HG02763 (cell line): ENCODE results near the gene SHC2.
"Not testable (repeated sequence)": the region's sequence is repeated elsewhere in the genome, so short reads cannot be mapped to it uniquely, and the experiment has no call there.

Experiments used
- ATAC-seq: cut with Tn5 transposase; IDR thresholded peaks from one replicate; pipeline ENCODE4 v1.9.1; 2021; ENCODE audit warnings: mild to moderate bottlenecking, moderate library complexity; ENCODE audit not compliant: unreplicated experiment

Gene SHC2

DNA sequence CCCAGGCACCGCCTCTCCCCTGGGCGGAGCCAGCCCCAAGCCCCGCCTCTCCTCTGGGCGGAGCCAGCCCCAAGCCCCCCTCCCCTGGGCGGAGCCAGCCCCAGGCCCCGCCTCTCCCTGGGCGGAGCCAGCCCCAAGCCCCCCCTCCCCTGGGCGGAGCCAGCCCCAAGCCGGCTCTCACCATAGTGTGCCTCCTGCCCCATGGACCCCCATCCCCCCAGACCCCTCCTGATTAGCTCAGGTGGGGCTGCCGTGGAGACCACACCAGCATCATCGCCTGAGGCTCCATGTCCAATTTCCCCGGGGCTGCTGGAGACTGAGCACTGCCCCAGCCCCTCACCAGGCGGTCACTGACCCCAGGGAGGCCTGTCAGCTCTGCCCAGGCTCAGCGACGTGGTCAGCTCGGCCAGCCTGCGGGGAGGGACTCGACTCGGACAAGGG lies 31.3 kb upstream of the SHC2 start:
- ATAC-seq = no peak

DNA sequence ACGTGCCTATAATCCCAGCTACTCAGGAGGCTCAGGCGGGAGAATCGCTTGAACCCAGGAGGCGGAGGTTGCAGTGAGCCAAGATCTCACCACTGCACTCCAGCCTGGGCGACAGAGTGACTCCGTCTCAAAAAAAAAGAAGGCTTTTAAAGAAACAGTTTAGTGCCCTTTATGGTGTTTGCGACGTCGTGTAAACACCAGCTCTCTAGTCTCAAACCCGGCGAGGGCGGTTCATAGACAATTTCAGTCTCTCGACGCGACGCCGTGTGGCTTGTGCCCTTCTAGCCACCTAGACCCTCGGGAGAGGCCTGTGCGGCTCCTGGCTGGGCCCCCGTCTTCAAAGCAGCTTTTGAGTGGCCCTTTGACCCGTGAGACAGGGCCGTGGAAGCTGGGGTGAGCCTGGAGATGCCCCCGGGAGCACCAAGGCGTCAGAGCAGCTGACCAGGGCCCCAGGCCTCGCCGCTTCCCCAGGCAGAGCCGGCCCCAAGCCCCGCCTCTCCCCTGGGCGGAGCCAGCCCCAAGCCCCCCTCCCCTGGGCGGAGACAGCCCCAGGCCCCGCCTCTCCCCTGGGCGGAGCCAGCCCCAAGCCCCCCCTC lies 30.4 kb upstream of the SHC2 start:
- ATAC-seq = no peak

DNA sequence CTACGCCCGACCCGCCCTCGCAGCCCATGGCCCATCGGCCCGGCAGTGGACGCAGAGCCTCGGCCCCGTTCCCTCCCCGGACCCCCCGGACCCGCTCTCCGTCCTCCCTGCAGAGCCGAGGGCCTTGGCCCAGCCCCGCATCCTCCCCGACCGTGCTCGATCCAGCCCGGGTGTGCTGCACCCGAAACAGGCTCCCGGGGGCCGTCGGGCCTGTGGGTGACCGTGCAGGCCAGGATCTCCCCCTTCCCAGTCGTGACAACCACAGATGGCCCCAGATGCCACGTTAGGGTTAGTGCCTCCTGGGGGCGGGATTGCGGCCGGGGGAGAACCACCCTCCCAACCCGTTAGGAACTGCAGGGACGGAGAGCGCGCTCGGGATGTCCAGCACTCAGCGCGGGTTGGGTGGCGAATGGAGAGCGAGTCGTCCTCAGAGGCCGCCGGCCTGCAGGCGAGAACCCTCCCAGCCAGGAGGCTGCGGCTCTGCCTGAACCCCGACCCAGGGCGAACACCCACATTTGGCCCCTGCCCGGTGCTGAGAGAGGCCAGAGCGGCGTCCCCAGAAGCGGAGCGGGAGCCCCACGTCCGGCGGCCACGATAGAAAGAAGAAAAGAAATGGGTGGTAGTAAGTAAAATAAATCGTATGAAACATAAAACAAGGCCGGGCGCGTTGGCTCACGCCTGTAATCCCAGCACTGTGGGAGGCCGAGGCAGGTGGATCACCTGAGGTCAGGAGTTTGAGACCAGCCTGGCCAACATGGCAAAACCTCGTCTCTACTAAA lies 28.8 kb upstream of the SHC2 start:
- no peak for ATAC-seq

DNA sequence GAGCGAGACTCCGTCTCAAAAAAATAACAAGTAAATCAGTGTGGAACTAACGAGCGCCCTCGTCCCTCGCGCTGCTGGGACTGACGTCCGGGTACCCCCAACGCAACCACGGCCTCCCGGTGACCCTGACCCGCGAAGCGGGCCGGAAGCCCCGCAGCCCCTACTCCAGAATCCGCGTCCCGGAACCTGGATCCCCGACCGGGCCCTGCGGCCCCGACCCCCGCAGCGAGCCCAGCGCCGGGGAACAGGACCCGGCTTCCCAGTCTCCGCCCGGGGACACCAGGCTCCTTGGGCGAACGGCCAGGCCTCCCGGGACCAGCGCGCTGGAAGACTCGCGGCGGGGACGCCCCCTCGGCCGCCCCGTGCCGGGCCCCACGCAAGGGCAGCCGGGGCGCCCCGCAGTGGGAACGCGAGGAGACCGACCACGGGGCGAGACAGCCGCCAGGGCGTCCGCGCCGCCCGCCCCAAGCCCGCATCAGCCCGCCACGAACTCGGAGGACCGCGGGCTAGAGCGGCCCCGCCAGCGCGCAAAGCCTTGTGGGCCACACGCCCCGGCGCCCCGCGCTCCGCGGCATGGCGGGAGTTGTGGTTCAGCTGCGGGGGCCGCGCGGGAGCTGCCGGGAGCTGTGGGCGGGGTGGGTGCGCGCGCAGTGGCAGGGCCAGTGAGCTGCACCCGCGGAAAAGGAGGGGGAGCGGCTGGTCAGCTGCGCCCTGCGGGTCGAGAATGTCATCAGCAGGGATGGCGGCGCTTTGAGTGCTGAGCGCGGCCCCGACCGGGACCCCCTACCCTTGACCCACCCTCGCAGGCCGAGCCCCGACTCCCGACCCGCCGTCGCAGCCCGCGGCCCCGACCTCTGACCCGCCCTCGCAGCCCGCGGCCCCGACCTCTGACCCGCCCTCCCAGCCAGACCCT lies 27.9 kb upstream of the SHC2 start:
- ATAC-seq = peak; percentile 87

DNA sequence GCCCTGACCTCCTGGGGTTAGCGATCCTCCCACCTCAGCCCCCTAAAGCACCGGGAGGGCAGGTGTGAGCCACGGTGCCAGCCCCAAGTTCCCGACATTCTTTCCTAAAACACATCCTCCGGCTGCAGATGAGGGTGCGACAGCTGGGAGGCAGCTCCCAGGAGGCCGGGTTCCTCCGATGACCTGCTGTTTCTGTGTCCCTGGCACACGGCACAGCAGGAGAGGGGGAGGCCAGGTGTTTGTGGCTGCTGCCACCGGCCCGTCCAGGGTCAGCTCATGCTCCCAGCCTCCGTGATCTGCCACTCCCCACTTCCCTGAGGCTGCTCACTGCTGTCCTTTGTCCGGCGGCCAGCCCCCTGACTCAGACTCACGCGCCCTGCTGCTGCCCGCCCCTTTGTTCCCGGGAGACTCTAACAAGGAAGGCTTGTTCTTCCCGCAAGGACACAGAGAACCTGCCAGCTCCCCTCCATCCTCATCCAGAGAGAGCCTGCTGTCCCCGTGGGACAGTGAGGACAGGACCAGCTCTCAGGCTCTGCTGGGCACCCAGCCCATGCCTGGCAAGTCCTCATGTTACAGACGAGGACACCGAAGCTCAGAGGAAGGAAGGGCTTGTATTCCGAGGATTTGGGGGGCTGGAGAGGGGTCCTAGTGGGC lies 24.9 kb upstream of the SHC2 start:
- no peak for ATAC-seq

DNA sequence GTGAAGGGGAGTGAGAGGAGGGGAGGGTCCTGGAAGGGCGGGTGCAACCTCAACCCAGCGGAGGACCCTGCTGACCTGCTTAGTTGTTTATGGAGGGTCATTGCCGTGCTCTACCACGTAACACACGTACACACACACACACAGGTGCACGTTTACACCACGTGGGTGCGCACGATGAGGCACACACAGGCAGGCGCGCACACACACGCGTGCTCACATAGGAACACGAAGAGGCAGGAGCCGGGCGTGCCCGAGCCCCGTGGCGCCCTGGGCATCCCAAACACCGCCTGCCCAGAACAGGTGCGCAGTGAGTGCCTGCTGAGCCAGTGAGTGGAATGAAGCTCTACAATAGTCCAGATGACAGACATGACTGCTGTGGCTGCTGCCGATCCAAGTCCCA lies 24.2 kb upstream of the SHC2 start:
- ATAC-seq = no peak

DNA sequence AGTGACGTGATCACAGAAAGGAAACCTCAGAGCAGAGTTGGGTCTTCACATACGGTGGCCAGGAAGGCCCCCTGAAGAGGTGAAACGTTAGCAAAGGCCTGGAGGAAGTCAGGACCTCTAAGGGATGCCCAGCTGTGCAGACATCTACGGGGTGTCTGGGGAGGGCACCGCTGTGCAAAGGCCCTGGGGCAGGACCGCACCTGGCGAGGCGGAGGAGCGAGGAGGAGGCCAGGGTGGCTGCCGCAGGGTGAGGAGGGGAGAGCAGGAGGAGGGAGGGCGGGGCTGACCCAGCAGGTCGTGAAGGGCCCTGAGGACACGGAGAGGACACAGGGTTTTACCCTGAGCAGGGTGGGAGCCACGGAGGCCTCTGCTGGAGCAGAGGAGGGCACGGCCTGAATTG lies 23.7 kb upstream of the SHC2 start:
- no peak for ATAC-seq

DNA sequence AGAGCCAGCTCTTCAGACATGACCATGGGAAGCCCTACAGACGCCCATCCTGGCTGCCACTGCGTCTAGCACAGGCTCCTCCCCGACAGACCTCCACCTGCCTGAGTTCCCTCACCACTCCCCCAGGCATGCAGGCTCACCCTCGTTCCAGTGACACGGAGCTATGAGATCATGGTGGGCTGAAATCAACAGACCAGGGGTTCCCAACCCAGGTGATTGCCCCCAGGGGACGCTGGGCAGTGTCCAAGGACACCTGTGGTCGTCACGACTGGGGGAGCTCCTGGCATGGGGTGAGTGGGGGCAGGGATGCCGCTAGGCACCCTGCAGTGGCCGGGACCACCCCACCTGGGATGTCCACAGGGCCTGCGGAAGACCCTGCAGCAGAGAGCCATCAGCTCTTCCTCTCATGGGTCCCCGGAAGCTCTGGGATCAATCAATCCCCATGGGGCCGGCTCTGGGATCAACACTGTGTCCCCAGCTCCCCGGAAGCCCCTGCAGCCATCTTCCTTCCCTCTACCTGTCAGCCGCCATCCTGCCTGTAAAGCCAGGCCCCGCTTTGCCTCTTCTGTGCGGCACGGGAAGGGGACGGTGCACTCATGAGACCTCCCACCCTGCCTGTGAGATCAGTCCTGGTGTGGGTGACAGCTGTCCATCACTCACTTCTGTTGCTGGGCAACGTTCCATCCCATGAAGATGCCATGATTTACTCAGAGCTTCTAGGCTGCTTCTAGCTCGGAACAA lies 22.7 kb upstream of the SHC2 start:
- ATAC-seq = no peak

DNA sequence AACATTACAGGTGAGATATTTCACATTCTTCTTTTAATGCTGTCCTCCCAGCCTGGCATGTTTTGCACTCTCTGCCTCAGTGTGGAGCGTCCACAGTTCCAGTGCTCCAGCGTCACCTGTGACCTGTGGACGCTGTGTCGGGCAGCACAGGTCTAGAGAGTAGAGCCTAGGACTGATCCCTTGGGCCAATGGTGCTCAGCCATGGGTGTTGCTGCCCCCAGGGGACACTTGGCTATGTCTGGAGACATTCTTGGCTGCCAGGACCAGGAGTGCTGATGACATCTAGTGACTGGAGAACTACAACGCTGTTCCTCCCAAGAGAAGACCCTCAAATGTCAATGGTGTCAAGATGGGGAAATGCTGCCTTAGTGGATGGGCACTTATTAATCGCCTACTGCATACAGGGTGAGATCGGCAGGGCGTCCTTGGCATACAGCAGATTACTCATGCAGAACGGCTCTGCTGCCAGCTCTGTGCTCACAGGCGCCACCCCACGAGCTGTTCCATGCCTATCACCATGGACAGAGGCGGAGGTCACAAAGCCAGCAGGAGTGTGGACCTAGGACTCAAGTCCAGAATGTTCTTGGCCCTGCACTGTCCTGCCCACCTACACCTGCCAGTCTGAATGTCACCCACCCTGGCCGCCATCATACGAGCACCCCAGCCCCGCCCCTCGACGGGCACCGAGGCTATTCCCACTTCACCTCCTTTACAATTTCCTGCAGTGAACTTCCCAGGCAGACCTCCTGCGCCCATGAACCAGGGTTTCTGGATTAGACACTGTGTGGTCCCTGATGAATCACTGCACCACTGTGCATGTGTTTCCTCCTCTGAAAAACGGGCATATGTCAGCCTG lies 21.6 kb upstream of the SHC2 start:
- no peak for ATAC-seq

DNA sequence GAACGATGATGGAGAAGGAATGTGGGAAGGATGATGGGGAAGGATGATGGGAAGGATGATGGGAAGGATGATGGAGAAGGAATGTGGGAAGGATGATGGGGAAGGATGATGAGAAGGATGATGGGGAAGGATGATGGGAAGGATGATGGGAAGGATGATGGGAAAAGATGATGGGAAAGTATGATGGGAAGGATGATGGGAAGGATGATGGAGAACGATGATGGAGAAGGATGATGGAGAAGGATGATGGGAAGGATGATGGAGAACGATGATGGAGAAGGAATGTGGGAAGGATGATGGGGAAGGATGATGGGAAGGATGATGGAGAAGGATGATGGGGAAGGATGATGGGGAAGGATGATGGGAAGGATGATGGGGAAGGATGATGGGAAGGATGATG lies 20.3 kb upstream of the SHC2 start:
- not testable (repeated sequence) for ATAC-seq

DNA sequence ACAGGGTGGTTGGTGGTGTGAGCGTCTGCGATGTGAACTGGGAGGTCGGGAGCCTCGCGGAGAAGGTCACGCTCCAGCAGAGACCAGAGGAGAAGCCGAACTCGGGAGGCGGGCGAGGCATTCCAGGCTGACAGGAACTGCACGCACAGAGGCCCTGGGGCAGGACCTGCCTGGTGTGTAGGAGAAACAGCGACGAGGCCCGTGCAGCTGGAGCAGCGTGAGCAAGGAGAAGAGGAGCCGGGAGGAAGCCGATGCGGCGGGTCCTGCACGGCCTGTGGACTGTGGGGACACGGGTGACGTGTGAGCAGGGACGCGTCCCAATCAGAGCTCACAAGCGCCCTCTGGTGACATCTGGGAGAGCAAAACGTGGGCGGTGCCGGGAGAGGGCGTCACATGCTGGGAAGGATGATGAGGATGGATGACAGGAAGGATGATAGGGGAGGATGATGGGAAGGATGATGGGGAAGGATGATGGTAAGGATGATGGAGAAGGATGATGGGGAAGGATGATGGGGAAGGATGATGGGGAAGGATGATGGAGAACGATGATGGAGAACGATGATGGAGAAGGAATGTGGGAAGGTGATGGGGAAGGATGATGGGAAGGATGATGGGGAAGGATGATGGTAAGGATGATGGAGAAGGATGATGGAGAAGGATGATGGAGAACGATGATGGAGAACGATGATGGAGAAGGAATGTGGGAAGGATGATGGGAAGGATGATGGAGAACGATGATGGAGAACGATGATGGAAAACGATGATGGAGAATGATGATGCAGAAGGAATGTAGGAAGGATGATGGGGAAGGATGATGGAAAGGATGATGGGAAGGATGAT lies 19.4 kb upstream of the SHC2 start:
- ATAC-seq = no peak

DNA sequence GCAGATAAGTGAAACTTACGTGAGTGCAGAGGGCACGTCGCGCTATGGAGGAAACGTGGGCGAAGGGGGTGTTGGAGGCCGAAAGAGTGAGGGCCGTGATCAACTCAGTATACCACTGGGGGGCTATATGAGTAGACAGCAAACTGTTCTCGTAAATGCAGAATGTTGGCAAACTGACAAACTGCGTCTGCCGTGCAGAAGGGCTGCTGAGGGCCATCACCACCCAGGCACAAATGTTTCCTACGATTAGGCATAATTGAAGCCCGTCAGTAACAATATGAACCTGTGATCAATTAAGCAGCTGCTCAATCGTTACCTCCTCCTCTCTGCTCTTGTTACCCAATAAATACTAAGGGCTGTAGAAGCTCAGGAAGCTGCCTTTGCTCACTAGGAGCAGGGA lies 18.1 kb upstream of the SHC2 start:
- no peak for ATAC-seq

DNA sequence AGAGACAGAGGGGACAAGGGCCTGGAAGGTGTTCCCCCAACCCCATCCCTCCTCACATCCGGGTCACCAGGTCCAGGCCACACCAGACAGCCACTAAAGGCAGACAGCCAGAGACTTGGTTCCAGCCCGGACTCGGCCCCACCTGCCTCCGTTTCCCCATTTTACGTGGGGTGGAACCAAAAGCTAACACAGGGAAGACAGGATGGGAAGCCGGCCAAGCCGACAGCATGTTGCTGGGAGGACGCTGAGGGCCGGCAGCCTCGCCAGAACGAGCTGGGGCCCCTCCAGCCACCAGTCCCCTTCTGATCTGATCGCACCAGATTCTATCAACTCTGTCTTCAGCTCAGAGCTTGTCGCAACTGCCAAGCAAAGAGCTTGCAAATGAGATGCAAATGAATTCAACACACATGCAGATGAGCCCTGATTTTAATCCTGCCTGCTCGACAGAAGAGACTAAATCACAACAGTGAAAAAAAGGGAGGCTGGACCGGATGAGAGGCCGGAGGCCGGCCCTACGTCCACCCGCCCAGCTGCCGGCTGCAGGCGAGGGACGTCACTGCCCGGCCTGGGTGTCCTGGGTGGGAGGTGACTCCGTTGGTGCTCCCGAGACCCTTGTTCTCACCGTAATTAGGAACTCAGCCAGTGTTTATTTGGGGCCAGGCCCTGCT lies 17.5 kb upstream of the SHC2 start:
- ATAC-seq = no peak

DNA sequence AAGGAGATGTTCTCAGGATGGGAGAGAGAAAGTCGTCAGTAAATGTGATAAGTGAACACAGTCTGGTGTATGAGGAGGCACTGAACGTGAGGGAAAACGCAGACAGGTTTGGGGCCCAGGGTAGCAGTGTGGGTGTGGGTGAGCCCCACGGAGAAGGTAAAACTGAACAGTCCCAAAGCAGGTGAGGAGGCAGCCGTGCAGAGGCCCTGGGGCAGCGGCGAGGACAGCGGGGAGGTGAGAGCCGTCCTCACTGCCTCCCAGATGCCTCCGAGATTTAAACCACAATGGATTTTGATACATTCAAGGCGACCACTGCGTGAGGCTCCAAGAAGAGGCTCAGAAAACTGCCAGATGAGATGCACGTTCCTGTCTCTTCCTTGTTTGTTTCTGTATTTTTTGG lies 14.5 kb upstream of the SHC2 start:
- ATAC-seq = no peak

DNA sequence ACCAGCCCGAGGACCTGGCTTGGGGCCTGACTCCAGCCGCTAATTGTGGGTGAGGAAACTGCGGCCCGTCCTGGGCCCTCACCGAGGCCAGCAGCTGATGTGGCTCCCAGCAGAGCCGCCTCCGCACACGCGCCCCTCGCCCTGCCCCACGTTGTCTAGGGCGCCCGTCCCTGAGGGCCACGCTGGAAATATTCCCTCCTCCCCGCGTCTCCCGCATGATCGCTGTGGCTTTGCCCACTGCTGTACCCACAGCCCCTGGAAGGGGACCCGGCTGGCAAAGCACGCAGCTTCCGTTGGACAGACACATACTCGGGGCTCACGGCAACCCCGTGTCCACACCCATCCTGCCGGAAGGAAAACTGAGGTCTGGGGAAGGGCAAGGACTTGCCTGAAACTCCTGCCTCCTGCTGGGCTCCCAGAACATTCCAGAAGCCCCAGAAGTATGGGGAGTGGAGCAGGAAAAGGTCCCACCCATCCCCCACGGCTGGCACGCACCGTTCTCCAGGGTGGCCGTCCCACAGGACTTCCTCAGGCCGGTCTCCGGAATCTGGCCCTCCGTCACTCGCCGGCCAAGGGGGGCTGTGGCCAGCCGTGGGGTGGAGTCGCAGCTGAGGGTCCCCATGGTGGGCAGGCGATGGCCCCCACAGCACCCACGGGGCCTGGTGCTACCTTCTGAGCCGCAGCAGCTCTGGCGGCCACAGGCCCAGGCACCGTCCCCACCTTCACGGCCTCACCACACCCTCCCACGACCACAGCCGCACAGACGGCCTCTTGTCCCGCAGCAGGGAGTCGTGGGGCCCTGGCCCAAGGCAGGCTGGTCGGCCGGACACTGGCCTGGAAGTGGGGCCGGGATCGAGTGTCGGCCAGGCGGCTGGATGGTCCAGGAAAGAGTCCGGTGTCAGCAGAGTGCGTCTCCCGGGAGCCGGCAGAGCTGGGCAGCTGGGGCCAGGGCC lies 13.6 kb upstream of the SHC2 start:
- no peak for ATAC-seq

DNA sequence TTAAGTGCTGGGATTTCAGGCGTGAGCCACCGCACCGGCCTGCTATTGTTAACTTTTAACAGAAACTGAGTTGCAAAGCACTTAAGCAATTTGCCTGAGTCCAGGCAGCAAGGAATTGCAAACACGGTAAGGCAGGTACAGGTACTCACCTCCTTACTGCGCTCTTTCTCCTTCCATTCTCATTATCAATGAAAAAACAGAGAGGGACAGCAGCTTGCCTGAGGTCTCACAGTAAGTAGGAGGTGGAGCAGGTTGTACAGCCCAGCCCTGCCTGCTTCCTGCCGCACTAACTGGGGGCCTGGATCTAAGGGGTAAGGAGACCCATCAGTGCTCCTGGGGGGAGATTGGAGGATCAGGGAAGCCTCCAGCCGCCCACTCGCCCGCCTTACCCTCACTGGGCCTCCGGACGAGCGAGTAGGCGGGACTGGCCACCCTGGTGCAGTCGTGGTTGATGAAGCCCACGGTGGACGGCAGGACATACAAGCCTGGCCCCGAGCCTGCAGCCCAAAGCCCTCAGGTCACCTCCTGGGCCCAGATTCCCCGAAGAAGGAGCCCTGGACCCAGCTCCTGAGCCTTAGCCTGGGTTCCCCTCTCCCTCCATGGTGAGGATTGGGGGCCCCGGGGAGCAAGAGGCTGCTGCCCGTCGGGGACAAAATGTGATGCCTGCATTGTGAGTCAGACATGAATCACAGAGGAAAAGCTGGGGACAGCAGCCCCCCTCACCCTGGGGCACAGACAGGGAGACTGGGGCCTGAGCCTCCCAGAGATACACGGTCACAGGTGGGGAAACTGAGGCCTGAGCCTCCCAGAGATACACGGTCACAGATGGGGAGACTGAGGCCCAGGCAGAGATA lies 11.4 kb upstream of the SHC2 start:
- ATAC-seq = no peak
